Dedifferentiated amniotic fluid mesenchymal stem cell (primary cell): Measurements from ENCODE around the gene FRK.
"Not testable (repeated sequence)": the region's sequence is repeated elsewhere in the genome, so short reads cannot be mapped to it uniquely, and the experiment has no call there.

Experiments used
- DNase-seq: peaks from one replicate; pipeline ENCODE4 v3.0.0-alpha.2; 2016; ENCODE audit errors: extremely low spot score

The FRK gene

DNA sequence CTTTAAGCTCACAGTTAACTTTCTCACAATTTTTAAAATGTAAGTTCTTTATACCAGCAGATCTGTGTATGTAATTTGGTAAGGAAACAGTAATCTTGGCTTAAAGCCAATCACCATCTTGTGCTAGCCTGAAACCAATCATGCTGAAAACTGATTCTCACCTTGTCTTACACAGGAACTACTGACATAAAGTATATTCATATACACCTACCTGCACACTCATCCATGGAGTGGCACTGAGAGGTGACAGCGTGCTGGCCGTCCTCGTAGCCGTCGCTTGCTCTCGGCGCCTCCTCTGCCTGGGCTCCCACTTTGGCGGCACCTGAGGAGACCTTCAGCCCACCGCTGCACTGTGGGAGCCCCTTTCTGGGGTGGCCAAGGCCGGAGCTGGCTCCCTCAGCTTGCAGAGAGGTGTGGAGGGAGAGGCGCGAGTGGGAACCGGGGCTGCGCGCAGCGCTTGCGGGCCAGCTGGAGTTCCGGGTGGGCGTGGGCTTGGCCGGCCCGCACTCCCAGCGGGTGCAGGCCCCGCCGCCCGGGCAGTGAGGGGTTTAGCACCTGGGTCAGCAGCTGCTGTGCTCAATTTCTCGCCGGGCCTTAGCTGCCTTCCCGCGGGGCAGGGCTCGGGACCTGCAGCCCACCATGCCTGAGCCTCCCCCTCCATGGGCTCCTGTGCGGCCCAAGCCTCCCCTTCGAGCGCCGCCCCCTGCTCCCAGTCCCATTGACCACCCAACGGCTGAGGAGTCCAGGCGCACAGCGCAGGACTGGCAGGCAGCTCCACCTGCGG is 171.8 kb downstream of the FRK start:
- not testable (repeated sequence) for DNase-seq

DNA sequence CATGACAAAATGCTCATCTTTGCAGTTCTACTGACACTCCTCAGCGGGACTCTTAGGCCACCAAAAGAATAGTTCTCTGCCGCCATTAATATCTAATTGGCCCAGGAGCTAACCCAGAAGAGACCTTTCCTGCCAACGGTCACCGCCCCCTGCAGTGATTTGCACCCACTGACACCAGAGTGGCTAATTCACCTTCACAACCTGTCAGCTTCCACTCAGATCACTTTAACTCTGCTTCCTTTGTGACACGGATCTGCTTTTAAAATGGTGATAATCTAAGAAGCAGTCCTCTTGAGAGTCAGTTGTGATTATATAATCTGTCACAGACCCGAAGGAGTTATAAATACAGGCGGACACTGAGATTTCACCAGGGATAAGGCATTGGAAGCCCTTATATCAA is 172.8 kb downstream of the FRK start:
- DNase-seq = no peak

DNA sequence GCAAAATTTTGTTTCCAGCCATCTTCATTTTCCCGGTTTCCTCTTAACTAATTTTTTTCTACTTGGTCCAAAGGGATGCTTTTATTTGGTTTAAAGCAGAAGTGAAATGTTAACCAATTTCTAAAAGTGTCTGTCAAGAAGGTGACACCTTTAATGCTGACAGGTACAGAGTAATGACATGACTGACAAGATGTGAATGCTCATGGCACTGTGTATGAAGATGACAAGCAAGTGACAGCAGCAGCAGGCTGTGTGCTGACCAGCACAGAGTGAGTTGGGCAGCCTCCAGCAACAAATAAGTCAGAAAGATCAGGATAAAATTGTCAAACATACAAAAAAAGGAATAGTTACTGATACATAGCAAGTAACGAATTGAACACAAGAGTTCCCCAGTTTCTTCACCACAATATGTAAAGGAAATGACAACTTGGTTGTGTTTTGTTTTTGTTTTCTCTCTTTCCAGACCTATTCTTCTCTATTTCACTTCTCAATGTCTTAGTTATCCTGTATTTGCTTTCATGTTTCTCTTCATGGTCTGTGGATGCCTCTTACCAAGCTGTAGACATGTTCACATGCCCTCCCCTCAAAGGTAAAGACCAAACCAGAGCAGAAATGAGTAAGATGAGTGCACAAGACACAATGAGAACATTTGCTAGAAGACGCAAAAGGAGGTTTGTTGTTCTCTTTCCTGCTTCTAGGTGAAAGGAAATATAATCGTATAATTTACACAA is 174.9 kb downstream of the FRK start:
- DNase-seq = no peak

DNA sequence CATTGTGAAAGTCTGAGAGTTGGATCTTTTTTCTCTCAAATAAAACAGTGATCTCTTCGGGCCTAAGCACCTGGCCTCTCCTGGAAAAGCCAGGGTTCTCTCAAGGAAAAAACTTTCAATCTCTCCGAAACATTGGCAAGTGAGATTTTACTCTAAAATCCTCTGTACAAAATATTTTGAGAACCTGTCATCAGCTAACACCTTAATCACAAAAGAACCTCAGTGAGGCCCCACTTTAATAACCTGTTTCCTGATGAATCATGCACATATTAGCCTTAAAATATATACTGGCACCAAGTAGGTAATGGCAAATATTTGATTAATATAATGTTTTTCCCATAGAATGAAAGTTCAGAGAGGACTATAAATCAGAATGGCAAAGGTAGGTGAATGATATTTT is 177.9 kb downstream of the FRK start:
- no peak for DNase-seq

DNA sequence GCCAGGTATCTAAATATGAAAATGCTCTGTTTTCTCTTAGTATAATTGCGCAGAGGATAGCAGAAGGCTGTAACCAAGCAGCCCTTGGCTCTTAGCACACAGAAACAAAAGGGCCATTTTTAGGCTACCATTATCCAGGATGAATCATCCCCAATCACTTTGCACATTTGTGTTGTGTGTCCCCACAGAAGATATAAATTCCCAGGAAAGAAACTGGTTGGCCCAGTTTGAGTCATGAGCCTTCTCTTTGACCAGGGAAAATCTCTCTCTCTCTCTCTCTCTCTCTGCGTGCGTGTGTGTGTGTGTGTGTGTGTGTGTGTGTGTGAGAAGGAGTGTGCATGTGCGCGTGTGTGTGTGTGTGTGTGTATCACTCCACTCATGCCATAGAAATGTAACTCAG is 178.5 kb downstream of the FRK start:
- no peak for DNase-seq
